GM10266 (cell line): Measurements from ENCODE around the gene PFDN6.

Source experiments
- DNase-seq: peaks from one replicate; pipeline ENCODE4 v3.0.0; 2012; ENCODE audit errors: extremely low spot score
- CTCF ChIP-seq: IDR thresholded peaks from 2 replicates; pipeline ENCODE4 v1.5.1; 2012; ENCODE audit warnings: mild to moderate bottlenecking, low read depth; ENCODE audit not compliant: control insufficient read depth, insufficient read depth; ENCODE audit errors: missing control alignments

PFDN6 gene

GRCh38 chr6:33324125-33324524, 34.7 kb downstream of the PFDN6 start:
- no peak for DNase-seq
- TF ChIP-seq CTCF: no peak

GRCh38 chr6:33329058-33329457, 39.7 kb downstream of the PFDN6 start:
- no peak for DNase-seq

GRCh38 chr6:33330736-33331135, 41.3 kb downstream of the PFDN6 start:
- TF ChIP-seq CTCF: no peak

More at GRCh38 chr6:33329058-33329457, 39.7 kb downstream of the PFDN6 start:
- TF ChIP-seq CTCF: no peak

GRCh38 chr6:33333666-33334065, 44.3 kb downstream of the PFDN6 start:
- DNase-seq: no peak
- TF ChIP-seq CTCF: no peak

More at GRCh38 chr6:33330736-33331135, 41.3 kb downstream of the PFDN6 start:
- DNase-seq: no peak

GRCh38 chr6:33335916-33336315, 46.5 kb downstream of the PFDN6 start:
- no peak for TF ChIP-seq CTCF

GRCh38 chr6:33336495-33336894, 47.1 kb downstream of the PFDN6 start:
- DNase-seq: no peak

More at GRCh38 chr6:33335916-33336315, 46.5 kb downstream of the PFDN6 start:
- no peak for DNase-seq

GRCh38 chr6:33339193-33339592, 49.8 kb downstream of the PFDN6 start:
- no peak for TF ChIP-seq CTCF
- DNase-seq: no peak

More at GRCh38 chr6:33336495-33336894, 47.1 kb downstream of the PFDN6 start:
- no peak for TF ChIP-seq CTCF
